IMR-90 (cell line): ENCODE data around the gene ATG10. TPM values are rescaled to one million over a fixed set of nuclear protein-coding genes. Genes with fewer than 3 reads are reported as not detected.

Experiments
- ATAC-seq: fragments of 200-7000 bp; cut with Tn5 transposase; 2 replicates; pipeline ENCODE4 v1.9.1; 2020; ENCODE audit warnings: low read depth, mild to moderate bottlenecking, moderate library complexity
- BruUV-seq: library from RNA; stranded (reverse); fragments of 400-500 nt; replicated peaks from 2 replicates; lab custom pipeline; 2021; lab: Mats Ljungman, UMichigan
- CTCF ChIA-PET: fragments of 300-600 bp; formaldehyde crosslinking; extraction: SDS; loops from one replicate; lab custom pipeline; 2021; ENCODE audit warnings: antibody characterized with exemption; lab: Yijun Ruan, JAX
- POLR2A ChIA-PET: fragments of 300-600 bp; sonication (Branson Sonifier 250); formaldehyde crosslinking; loops from one replicate; lab custom pipeline; 2022; ENCODE audit warnings: antibody characterized with exemption; ENCODE audit not compliant: unreplicated experiment; lab: Charles Lee
- DNase-seq: peaks from one replicate; pipeline ENCODE4 v3.0.0; 2013
- H2AFZ ChIP-seq: replicated peaks from 2 replicates; pipeline ENCODE3; 2013; ENCODE audit warnings: low read length, mild to moderate bottlenecking; ENCODE audit not compliant: poor library complexity
- H2AK5ac ChIP-seq: 2 replicates; pipeline ENCODE4 v1.6.1; 2013; ENCODE audit warnings: low read depth, low read length, inconsistent platforms
- H2AK9ac ChIP-seq: replicated peaks from 2 replicates; pipeline ENCODE3; 2013; ENCODE audit warnings: mild to moderate bottlenecking, low read depth, low read length, moderate library complexity; ENCODE audit not compliant: poor library complexity
- H2BK120ac ChIP-seq: 2 replicates; pipeline ENCODE4 v1.6.1; 2013; ENCODE audit warnings: low read depth, low read length, inconsistent platforms
- H2BK15ac ChIP-seq: 3 replicates; pipeline ENCODE4 v1.6.1; 2013; ENCODE audit warnings: low read depth, low read length, inconsistent platforms
- H2BK20ac ChIP-seq: 2 replicates; pipeline ENCODE4 v1.6.1; 2013; ENCODE audit warnings: low read depth, mild to moderate bottlenecking, inconsistent platforms, low read length, moderate library complexity
- H2BK5ac ChIP-seq: 2 replicates; pipeline ENCODE4 v1.6.1; 2013; ENCODE audit warnings: mild to moderate bottlenecking, low read depth, low read length, inconsistent platforms; ENCODE audit not compliant: poor library complexity, severe bottlenecking
- H3K14ac ChIP-seq: replicated peaks from 2 replicates; pipeline ENCODE4 v1.6.1; 2013; ENCODE audit warnings: low read depth, low read length, inconsistent platforms
- H3K18ac ChIP-seq: 2 replicates; pipeline ENCODE4 v1.6.1; 2013; ENCODE audit warnings: low read depth, low read length, control low read depth
- H3K23ac ChIP-seq: 2 replicates; pipeline ENCODE4 v1.6.1; 2013; ENCODE audit warnings: low read depth, low read length, inconsistent platforms
- H3K27ac ChIP-seq: 2 replicates; pipeline ENCODE4 v1.5.1; 2013; ENCODE audit warnings: mild to moderate bottlenecking, control low read depth, low read length; ENCODE audit not compliant: insufficient read depth
- H3K27me3 ChIP-seq: 2 replicates; pipeline ENCODE4 v1.6.1; 2013; ENCODE audit warnings: low read length; ENCODE audit not compliant: control insufficient read depth, insufficient read depth
- H3K36me3 ChIP-seq: 2 replicates; pipeline ENCODE4 v1.6.1; 2013; ENCODE audit warnings: low read length, mixed read lengths; ENCODE audit not compliant: control insufficient read depth, insufficient read depth
- H3K4ac ChIP-seq: 2 replicates; pipeline ENCODE4 v1.6.1; 2013; ENCODE audit warnings: low read depth, low read length, inconsistent platforms
- H3K4me1 ChIP-seq: 2 replicates; pipeline ENCODE4 v1.6.1; 2013; ENCODE audit warnings: low read length, mixed read lengths; ENCODE audit not compliant: control insufficient read depth, insufficient read depth
- H3K4me2 ChIP-seq: 2 replicates; pipeline ENCODE4 v1.6.1; 2013; ENCODE audit warnings: low read depth, mild to moderate bottlenecking, control low read depth, low read length, moderate library complexity
- H3K4me3 ChIP-seq: 2 replicates; pipeline ENCODE4 v1.5.1; 2013; ENCODE audit warnings: low read depth, mild to moderate bottlenecking, control low read depth, low read length, moderate library complexity; ENCODE audit not compliant: insufficient read depth
- H3K56ac ChIP-seq: 2 replicates; pipeline ENCODE4 v1.6.1; 2013; ENCODE audit warnings: low read length, inconsistent platforms; ENCODE audit not compliant: insufficient read depth; ENCODE audit errors: extremely low read depth
- H3K79me1 ChIP-seq, 2 experiments: 2 replicates each; pipeline ENCODE4 v1.6.1; 2013; ENCODE audit warnings: low read length in 2 of 2, inconsistent platforms in 1 of 2, low read depth in 1 of 2
- H3K9ac ChIP-seq: 2 replicates; pipeline ENCODE4 v1.6.1; 2013; ENCODE audit warnings: low read depth, low read length, control low read depth
- H3K9me1 ChIP-seq: 2 replicates; pipeline ENCODE4 v1.6.1; 2013; ENCODE audit warnings: low read length, inconsistent platforms; ENCODE audit not compliant: insufficient read depth
- H3K9me3 ChIP-seq: 2 replicates; pipeline ENCODE4 v1.6.1; 2013; ENCODE audit warnings: low read length; ENCODE audit not compliant: control insufficient read depth, insufficient read depth
- H4K20me1 ChIP-seq: 2 replicates; pipeline ENCODE4 v1.6.1; 2013; ENCODE audit warnings: low read length, inconsistent platforms; ENCODE audit not compliant: insufficient read depth
- H4K5ac ChIP-seq: 2 replicates; pipeline ENCODE4 v1.6.1; 2013; ENCODE audit warnings: mild to moderate bottlenecking, low read depth, low read length, control low read depth
- H4K8ac ChIP-seq, 2 experiments: 2 replicates each; pipeline ENCODE4 v1.6.1; 2013; ENCODE audit warnings: low read depth in 2 of 2, low read length in 2 of 2, control low read depth in 1 of 2, inconsistent platforms in 1 of 2
- H4K91ac ChIP-seq: 2 replicates; pipeline ENCODE4 v1.6.1; 2013; ENCODE audit warnings: low read depth, low read length, inconsistent platforms; ENCODE audit not compliant: insufficient read depth
- BHLHE40 ChIP-seq: fragments of 150-350 bp; IDR thresholded peaks from 2 replicates; pipeline ENCODE4 v1.6.1; 2016; ENCODE audit warnings: mild to moderate bottlenecking, low read depth, low read length
- CEBPB ChIP-seq: IDR thresholded peaks from 2 replicates; pipeline ENCODE4 v1.6.1; 2012; ENCODE audit warnings: low read depth, low read length, improper control_type of control experiment
- CHD1 ChIP-seq: IDR thresholded peaks from 2 replicates; pipeline ENCODE4 v1.6.1; 2012; ENCODE audit warnings: low read depth, low read length, improper control_type of control experiment
- FOS ChIP-seq: fragments of 150-350 bp; IDR thresholded peaks from 2 replicates; pipeline ENCODE4 v1.6.1; 2016; ENCODE audit warnings: low read depth, low read length
- MAFK ChIP-seq: IDR thresholded peaks from 2 replicates; pipeline ENCODE4 v1.6.1; 2012; ENCODE audit warnings: low read depth, low read length, improper control_type of control experiment
- MAZ ChIP-seq: IDR thresholded peaks from 2 replicates; pipeline ENCODE4 v1.6.1; 2012; ENCODE audit warnings: low read depth, mild to moderate bottlenecking, low read length, improper control_type of control experiment, moderate library complexity, borderline replicate concordance
- MXI1 ChIP-seq: IDR thresholded peaks from 2 replicates; pipeline ENCODE4 v1.6.1; 2012; ENCODE audit warnings: low read depth, mild to moderate bottlenecking, low read length, moderate library complexity, borderline replicate concordance
- NFE2L2 ChIP-seq: fragments of 150-350 bp; IDR thresholded peaks from 2 replicates; pipeline ENCODE4 v1.6.1; 2016; ENCODE audit warnings: low read depth, mild to moderate bottlenecking, low read length
- POLR2A ChIP-seq: IDR thresholded peaks from 2 replicates; pipeline ENCODE4 v1.6.1; 2012; ENCODE audit warnings: mild to moderate bottlenecking, low read depth, low read length
- RAD21 ChIP-seq: IDR thresholded peaks from 2 replicates; pipeline ENCODE4 v1.6.1; 2012; ENCODE audit warnings: low read length, improper control_type of control experiment
- RCOR1 ChIP-seq: IDR thresholded peaks from 2 replicates; pipeline ENCODE4 v1.6.1; 2012; ENCODE audit warnings: mild to moderate bottlenecking, low read length, improper control_type of control experiment; ENCODE audit not compliant: insufficient replicate concordance
- RFX5 ChIP-seq: IDR thresholded peaks from 2 replicates; pipeline ENCODE4 v1.8.0; 2012; ENCODE audit warnings: low read depth, mild to moderate bottlenecking, low read length, moderate library complexity
- SMC3 ChIP-seq: fragments of 150-350 bp; IDR thresholded peaks from 2 replicates; pipeline ENCODE4 v1.6.1; 2016; ENCODE audit warnings: low read depth, mild to moderate bottlenecking, antibody characterized with exemption, low read length, moderate library complexity
- USF2 ChIP-seq: fragments of 150-350 bp; IDR thresholded peaks from 2 replicates; pipeline ENCODE4 v1.6.1; 2017; ENCODE audit warnings: mild to moderate bottlenecking, antibody characterized with exemption, low read length, low read depth
- WGBS, 2 experiments: methylation state at CpG; one replicate each; pipeline versions ENCODE4 v1.1.5 to v1.1.7; 2013; ENCODE audit warnings: missing lambda C conversion rate in 2 of 2; ENCODE audit not compliant: insufficient read length in 1 of 2; ENCODE audit errors: extremely low coverage in 2 of 2; 5-methylcytosine and 5-hydroxymethylcytosine counted together
- dilution Hi-C: fragments of 300-500 bp; cut with HindIII; formaldehyde crosslinking; loops from one replicate; pipeline ENCODE4 v1.14.3; 2018; ENCODE audit warnings: low sequenced_read_pairs; ENCODE audit not compliant: unreplicated experiment
- in situ Hi-C: fragments of 300-500 bp; cut with MboI; formaldehyde crosslinking; loops from 3 replicates; pipeline ENCODE4 v1.14.3; 2019; ENCODE audit warnings: low sequenced_read_pairs, inconsistent platforms, mixed read lengths
- intact Hi-C: fragments of 100-400 bp; cut with micrococcal nuclease; formaldehyde crosslinking; loops from 2 replicates; pipeline ENCODE4 v1.10.0; 2022
- polyA plus RNA-seq, 3 experiments: library from polyadenylated mRNA; depleted of rRNA; stranded (reverse); fragments of >200 nt; gene quantifications; 2 replicates each; pipeline ENCODE4 v1.2.3, GENCODE V29; 2012; ENCODE audit warnings: low replicate concordance in 1 of 3
- total RNA-seq: library from RNA; depleted of rRNA; stranded (reverse); fragments of >200 nt; gene quantifications from 2 replicates; pipeline ENCODE4 v1.2.3, GENCODE V29; 2012
- TF ChIP-seq, protein P1 (sequence below): conservative IDR thresholded peaks from 2 replicates; pipeline ENCODE4 v1.5.1; 2012; ENCODE audit warnings: mild to moderate bottlenecking, low read depth, low read length, improper control_type of control experiment
- TF ChIP-seq, protein P2 (sequence below): fragments of 150-350 bp; IDR thresholded peaks from 2 replicates; pipeline ENCODE4 v1.6.1; 2016; ENCODE audit warnings: low read depth, mild to moderate bottlenecking, low read length, moderate library complexity, borderline replicate concordance

Gene ATG10
- total and polyA plus RNA-seq, 2 of the 4 experiments (the other 2 are of a cell fraction) = 3.4 to 8.1 TPM

DNA sequence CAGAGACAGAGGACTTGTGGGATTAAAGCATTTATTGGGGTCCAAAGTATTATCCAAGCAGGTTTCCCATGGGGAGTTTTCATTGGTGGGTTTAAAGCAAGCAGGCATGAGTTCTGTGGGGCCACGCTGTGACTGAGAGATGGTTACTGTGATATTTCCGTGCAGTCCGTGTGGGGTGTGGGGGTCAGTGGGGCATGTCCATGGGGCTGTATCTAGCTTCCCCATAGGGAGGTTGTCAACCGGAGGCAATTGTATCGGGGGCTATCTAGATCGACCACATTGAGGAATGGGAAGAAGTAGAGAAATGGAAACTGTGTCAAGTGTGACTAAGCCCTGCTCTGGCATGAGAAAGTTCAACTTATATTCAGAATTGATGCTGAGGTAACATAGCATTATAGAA, 313.4 kb downstream of the ATG10 start:
- H3K27me3 ChIP-seq = no peaks in the 10 kb centered on the region
- in situ Hi-C loops (no loop called here), intact Hi-C loops (no loop called here), dilution Hi-C loops (no loop called here)
- H4K91ac ChIP-seq = no peak overlapping the region
- H4K20me1 ChIP-seq = no peaks in the 10 kb centered on the region
- H2AFZ ChIP-seq = no peak overlapping the region
- POLR2A ChIA-PET = no interaction called here
- WGBS, 2 experiments = 84% methylated on average over 3 of the region's 6 CpGs; no CpG with 5 or more reads in 1 of the 2 experiments
- no peaks in the 10 kb centered on the region for H3K9me3 ChIP-seq
- H3K23ac ChIP-seq = no peak overlapping the region
- peaks cover 3 to 8% of the 10 kb centered on the region in 2 experiments; a peak in 1 of 4 replicates for H3K79me1 ChIP-seq
- no peak overlapping the region for H3K4ac ChIP-seq
- H3K4me3 ChIP-seq = no peak overlapping the region
- no peak overlapping the region for H4K5ac ChIP-seq
- no peaks in the 10 kb centered on the region for H3K4me1 ChIP-seq
- no peak overlapping the region for H3K9ac ChIP-seq
- no peak overlapping the region for H3K14ac ChIP-seq
- no peak overlapping the region for H3K4me2 ChIP-seq
- H3K9me1 ChIP-seq = no peaks in the 10 kb centered on the region; the same call in 1 of the 2 replicates
- DNase-seq = no peak
- H3K36me3 ChIP-seq = no peaks in the 10 kb centered on the region
- H3K18ac ChIP-seq = no peak overlapping the region
- H4K8ac ChIP-seq = no peak overlapping the region
- no TSS peak for BruUV-seq
- H3K27ac ChIP-seq = no peak overlapping the region
- no peak for ATAC-seq
- H2BK5ac ChIP-seq = no peak overlapping the region
- H2AK9ac ChIP-seq = no peak overlapping the region
- CTCF ChIA-PET = interaction anchor here (0.6 kb wide), 1 partner anchor 1232 kb away, joined by 3 read pairs; no protein-coding TSS in a partner anchor
- TF ChIP-seq RAD21 (no peak), RCOR1 (no peak), MAFK (no peak), MXI1 (no peak), POLR2A (no peak), BHLHE40 (no peak), SMC3 (no peak), USF2 (no peak), CHD1 (no peak), RFX5 (no peak), FOS (no peak), MAZ (no peak), CEBPB (no peak), NFE2L2 (no peak)
- TF ChIP-seq, protein P1, sequence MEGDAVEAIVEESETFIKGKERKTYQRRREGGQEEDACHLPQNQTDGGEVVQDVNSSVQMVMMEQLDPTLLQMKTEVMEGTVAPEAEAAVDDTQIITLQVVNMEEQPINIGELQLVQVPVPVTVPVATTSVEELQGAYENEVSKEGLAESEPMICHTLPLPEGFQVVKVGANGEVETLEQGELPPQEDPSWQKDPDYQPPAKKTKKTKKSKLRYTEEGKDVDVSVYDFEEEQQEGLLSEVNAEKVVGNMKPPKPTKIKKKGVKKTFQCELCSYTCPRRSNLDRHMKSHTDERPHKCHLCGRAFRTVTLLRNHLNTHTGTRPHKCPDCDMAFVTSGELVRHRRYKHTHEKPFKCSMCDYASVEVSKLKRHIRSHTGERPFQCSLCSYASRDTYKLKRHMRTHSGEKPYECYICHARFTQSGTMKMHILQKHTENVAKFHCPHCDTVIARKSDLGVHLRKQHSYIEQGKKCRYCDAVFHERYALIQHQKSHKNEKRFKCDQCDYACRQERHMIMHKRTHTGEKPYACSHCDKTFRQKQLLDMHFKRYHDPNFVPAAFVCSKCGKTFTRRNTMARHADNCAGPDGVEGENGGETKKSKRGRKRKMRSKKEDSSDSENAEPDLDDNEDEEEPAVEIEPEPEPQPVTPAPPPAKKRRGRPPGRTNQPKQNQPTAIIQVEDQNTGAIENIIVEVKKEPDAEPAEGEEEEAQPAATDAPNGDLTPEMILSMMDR = no peak
- TF ChIP-seq, protein P2, sequence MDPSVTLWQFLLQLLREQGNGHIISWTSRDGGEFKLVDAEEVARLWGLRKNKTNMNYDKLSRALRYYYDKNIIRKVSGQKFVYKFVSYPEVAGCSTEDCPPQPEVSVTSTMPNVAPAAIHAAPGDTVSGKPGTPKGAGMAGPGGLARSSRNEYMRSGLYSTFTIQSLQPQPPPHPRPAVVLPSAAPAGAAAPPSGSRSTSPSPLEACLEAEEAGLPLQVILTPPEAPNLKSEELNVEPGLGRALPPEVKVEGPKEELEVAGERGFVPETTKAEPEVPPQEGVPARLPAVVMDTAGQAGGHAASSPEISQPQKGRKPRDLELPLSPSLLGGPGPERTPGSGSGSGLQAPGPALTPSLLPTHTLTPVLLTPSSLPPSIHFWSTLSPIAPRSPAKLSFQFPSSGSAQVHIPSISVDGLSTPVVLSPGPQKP = no peak
- H2BK15ac ChIP-seq = no peak overlapping the region
- H2AK5ac ChIP-seq = no peak overlapping the region
- no peak overlapping the region for H2BK120ac ChIP-seq
- no peak overlapping the region for H3K56ac ChIP-seq
- H2BK20ac ChIP-seq = no peak overlapping the region
